Stimulated activated CD4-positive, alpha-beta T cell treated with anti-CD3 and anti-CD28 coated beads, Interleukin-1b, Interleukin-23, amount 100 ng/mL, for 48 hours (primary cell): Measurements from ENCODE around the gene TMEM178B.
"Not testable (repeated sequence)": the region's sequence is repeated elsewhere in the genome, so short reads cannot be mapped to it uniquely, and the experiment has no call there.

Experiments
- DNase-seq: peaks from one replicate; pipeline ENCODE4 v3.0.0-alpha.2; 2020

Gene TMEM178B

GRCh38 chr7:141185369-141185967, 111.6 kb downstream of the TMEM178B start:
- no peak for DNase-seq

GRCh38 chr7:141189231-141189630, 115.4 kb downstream of the TMEM178B start:
- DNase-seq = no peak

- no peak for DNase-seq
Measured at GRCh38 chr7:141190495-141190894, 116.6 kb downstream of the TMEM178B start.

GRCh38 chr7:141191277-141191676, 117.4 kb downstream of the TMEM178B start:
- no peak for DNase-seq

GRCh38 chr7:141193066-141193465, 119.2 kb downstream of the TMEM178B start:
- DNase-seq = no peak

GRCh38 chr7:141195722-141196121, 121.9 kb downstream of the TMEM178B start:
- not testable (repeated sequence) for DNase-seq

GRCh38 chr7:141198194-141198958, 124.5 kb downstream of the TMEM178B start:
- DNase-seq = no peak

GRCh38 chr7:141200191-141201108, 126.6 kb downstream of the TMEM178B start:
- DNase-seq = no peak

GRCh38 chr7:141201145-141201885, 127.5 kb downstream of the TMEM178B start:
- no peak for DNase-seq

- no peak for DNase-seq
Measured at GRCh38 chr7:141202535-141202934, 128.7 kb downstream of the TMEM178B start.

- DNase-seq = no peak
Measured at GRCh38 chr7:141203177-141203576, 129.3 kb downstream of the TMEM178B start.

GRCh38 chr7:141203586-141203985, 129.7 kb downstream of the TMEM178B start:
- DNase-seq = no peak

- no peak for DNase-seq
Measured at GRCh38 chr7:141207661-141208060, 133.8 kb downstream of the TMEM178B start.

GRCh38 chr7:141208539-141208938, 134.7 kb downstream of the TMEM178B start:
- no peak for DNase-seq

- no peak for DNase-seq
Measured at GRCh38 chr7:141209454-141209853, 135.6 kb downstream of the TMEM178B start.

- DNase-seq = no peak
Measured at GRCh38 chr7:141210862-141211261, 137.0 kb downstream of the TMEM178B start.

- no peak for DNase-seq
Measured at GRCh38 chr7:141213226-141213625, 139.4 kb downstream of the TMEM178B start.

GRCh38 chr7:141217938-141218337, 144.1 kb downstream of the TMEM178B start:
- DNase-seq = no peak

GRCh38 chr7:141218941-141219340, 145.1 kb downstream of the TMEM178B start:
- DNase-seq = no peak

- no peak for DNase-seq
Measured at GRCh38 chr7:141220263-141220880, 146.5 kb downstream of the TMEM178B start.

- no peak for DNase-seq
Measured at GRCh38 chr7:141221007-141221612, 147.2 kb downstream of the TMEM178B start.
